Right ventricle myocardium superior (tissue), 1 donor: ENCODE data around the gene RASSF3. TPM values are rescaled to one million over a fixed set of nuclear protein-coding genes. Genes with fewer than 3 reads are reported as not detected.
"Not testable (repeated sequence)": the region's sequence is repeated elsewhere in the genome, so short reads cannot be mapped to it uniquely, and the experiment has no call there.

ENCODE experiments used
- ATAC-seq: fragments of 200-7000 bp; cut with Tn5 transposase; one replicate; pipeline ENCODE4 v1.9.1; 2020; ENCODE audit warnings: mild to moderate bottlenecking; ENCODE audit not compliant: poor library complexity
- DNase-seq: peaks from one replicate; pipeline ENCODE4 v3.0.0-alpha.2; 2020
- intact Hi-C: fragments of 100-400 bp; cut with DNase I; formaldehyde crosslinking; loops from one replicate; pipeline ENCODE4 v1.11.2; 2022
- total RNA-seq: library from RNA; stranded (reverse); fragmentation: NEBNext Ultra II Directional; extraction: Animal tissue kit (Norgen Biotek cat#: 25700); gene quantifications from one replicate; pipeline ENCODE4 v1.2.1, GENCODE V29; 2021
- donor health status: DM: no; HTN: yes; CAD: no; lungs with severe emphysema.

RASSF3 gene
- total RNA-seq, 1 donor from 2014 or later, result 117 TPM

DNA sequence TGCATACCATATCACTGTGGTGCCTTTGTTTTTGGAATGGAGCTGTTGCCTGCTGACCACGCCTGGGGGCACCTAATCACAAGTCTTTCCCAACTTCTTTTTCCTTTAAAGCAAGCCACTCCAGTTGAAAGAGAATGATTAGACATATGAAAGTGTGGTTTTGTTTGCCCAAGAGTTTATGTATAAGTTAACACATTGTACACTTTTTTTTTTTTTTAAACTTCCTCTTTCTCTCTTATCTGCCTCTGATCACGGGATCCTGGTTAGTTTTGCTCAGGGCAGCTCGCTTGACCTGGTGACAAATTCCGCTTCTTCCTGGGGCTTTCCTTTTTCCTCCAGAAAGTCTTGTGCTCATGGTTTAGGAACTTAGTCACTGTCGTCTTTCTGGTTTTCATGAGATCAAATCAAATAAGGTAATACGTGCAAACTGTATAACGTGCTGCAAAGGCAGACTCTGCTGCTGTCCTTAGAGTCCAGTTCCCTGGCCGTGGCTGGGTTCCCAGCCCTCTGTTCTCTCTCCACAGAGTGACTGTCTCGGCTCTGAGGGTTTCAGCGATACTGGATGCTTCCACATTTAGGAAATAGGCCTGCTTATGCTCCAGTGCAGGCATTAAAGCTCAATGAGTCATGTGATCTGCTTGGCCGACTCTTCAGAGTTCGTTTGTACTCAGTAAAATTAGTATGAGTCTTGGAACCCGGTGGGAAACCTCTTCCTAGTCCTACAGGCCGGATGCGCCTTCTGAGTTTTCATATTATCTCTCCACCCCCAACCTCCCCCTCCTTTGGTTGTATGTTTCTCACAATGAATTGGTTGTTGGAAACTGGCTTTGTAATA, 15.2 kb downstream of the RASSF3 start:
- ATAC-seq, result peak; percentile 95
- intact Hi-C loops, result no loop called here
- peak; percentile 67 for DNase-seq

DNA sequence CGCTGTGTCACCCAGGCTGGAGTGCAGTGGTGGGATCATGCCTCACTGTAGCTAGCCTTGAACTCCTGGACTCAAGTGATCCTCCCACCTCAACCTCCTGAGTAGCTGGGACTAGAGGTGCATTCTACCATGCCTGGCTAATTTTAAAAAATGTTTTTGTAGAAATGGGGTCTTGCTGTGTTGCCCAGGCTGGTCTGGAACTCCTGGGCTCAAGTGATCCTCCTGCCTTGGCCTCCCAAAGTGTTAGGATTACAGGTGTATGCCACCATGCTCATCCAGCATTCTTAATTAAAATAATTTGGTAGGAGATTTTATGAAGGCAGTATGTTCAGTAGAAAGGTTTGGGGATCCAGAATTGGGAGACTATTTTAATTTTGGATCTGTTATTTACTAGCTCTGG, 16.3 kb downstream of the RASSF3 start:
- ATAC-seq, intact Hi-C loops, DNase-seq: not testable (repeated sequence)

DNA sequence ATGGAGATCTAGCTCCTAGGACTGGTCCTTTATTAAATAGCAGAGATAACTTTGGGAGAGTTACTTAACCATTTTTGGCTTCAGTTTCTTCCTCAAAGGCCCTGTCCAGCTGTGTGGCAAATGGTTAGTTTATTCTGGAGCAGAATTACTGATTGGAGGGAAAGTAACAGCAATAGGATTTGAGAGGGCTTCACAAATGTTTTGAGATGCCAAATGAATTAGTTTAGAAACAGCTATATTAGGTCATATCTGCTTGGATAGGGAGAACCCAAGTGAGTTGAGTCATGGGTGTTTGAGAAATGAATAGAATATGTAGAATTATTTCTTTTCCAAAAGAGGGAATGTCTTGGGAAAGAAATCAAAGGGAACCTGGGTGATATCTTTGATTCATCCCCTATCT, 17.5 kb downstream of the RASSF3 start:
- intact Hi-C loops, result no loop called here
- ATAC-seq (peak; percentile 23), DNase-seq (no peak)

DNA sequence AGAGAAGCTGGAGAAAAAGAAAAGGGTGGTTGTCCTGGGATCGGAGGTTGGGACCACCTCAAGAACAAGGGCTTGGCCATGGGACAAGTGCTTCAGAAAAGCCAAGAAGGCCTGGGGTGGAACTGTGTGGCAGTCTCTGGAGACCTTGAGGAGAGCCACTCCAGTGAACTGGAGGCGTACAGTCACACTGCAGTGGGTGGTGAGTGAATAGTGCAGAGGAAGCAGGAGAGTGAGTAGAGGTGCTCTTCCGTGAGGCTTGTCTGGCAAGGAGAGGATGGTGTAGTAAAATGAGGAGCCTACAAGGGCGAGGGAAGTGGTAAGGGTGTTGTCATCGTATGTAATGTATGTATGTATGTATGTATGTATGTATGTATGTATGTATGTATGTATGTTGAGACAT, 20.9 kb downstream of the RASSF3 start:
- ATAC-seq (no peak), DNase-seq (no peak)
- intact Hi-C loops, result no loop called here

DNA sequence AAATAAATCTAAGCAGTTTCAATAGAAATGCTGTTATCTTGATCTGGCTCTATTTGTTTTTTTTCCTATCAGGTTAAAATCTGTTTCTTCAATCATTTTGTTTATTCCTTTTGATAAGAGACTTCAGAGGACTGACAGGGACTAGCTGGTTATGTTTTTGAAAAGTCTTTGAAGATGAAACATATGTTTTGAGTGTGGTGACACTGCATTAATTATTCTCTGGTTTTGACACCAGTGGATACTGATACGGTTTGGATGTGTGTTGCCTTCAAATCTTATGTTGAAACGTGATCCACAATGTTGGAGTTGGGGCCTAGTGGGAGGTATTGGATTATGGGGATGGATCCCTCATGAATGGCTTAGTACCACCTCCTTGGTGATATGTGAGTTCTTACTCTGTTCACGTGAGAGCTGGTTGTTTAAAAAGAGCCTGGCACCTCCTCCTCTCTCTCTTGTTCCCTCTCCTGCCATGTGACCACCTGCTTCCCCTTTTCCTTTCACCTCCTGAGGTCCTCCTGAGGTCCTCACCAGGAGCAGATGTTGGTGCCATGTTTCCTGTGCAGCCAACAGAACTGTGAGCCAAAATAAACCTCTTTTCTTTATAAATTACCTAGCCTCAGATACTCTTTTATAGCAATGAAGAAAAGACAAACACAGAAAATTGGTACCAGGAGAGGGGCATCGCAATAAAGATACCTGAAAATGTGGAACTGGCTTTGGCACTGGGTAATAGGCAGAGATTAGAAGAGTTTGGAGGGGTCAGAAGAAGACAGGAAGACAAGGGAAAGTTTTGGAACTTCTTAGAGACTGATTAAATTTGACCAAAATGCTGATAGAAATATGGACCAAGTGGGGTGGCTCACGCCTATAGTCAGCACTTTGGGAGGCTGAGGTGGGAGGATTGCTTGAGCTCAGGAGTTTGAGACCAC, 23.0 kb downstream of the RASSF3 start:
- ATAC-seq, result no peak
- DNase-seq, result no peak
- intact Hi-C loops, result no loop called here

DNA sequence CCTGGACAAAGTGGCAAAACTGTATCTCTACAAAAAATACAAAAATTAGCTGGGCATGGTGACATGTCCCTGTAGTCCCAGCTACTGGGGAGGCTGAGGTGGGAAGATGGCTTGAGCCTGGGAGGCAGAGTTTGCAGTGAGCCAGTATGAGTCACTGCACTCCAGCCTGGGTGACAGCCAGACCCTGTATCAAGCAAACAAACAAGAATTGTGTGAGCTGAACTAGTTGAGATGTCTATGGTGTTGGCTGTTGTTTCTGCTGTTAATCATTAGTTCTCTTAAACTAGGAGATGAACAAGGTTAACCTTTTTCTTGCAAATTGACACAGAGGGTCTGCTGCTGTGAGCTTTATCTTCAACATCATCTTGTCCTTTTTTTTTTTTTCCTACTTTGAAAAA, 23.6 kb downstream of the RASSF3 start:
- peak; percentile 72 for DNase-seq
- ATAC-seq, result peak; percentile 69
- intact Hi-C loops, result no loop called here

DNA sequence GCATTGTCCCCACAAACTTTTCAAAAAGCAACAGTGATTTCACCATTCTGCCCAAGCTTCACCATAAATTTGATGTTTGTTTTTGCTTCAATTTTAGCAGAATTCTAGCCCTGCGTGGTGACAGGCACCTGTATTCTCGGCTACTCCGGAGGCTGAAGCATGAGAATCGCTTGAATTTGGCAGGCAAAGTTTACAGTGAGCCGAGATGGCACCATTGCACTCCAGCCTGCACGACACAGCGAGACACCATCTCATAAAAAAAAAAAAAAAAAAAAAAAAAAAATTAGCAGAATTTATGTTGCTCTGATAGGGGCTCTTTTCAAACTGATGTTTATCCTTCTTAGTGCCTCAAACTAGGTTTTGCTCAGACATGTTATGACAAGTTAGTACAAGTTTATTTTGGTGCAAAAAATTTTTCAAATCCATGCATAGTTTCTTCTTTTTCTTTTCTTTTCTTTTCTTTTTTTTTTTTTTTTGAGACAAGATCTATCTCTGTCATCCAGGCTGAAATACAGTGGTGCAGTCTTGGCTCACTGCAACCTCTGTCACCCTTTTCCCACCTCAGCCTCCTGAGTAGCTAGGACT, 24.3 kb downstream of the RASSF3 start:
- DNase-seq (no peak), ATAC-seq (peak; percentile 64)
- intact Hi-C loops, result no loop called here

DNA sequence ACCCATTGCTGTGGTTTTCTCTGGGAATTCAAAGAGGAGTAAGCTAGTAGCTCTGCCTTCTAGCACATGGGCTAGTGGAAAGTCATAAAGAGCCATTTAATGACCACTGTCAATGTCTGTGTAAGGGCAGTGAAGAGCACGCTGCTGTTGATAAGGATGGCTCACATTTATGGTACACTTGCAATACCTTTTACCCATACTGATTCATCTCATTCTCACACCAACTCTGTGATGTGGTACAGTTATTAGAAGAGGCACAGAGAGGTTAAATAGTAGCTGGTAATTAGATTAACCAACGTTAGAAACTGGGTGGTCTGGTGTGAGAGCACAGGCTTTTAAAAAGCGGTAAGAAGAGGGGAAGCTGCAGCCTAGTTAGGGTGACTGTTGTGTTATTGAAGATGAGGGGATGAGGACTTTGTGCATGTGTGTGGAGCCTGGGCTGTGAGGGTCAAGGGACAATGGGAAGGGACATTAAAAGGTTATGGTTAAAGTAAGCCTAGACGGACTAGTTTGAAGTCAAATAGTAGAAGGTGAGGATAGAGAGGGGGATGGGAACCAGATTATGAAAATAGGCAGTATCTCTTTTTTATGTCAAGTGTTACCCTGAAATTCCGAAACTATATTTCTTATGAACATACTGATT, 25.2 kb downstream of the RASSF3 start:
- intact Hi-C loops, result no loop called here
- ATAC-seq (no peak), DNase-seq (no peak)

DNA sequence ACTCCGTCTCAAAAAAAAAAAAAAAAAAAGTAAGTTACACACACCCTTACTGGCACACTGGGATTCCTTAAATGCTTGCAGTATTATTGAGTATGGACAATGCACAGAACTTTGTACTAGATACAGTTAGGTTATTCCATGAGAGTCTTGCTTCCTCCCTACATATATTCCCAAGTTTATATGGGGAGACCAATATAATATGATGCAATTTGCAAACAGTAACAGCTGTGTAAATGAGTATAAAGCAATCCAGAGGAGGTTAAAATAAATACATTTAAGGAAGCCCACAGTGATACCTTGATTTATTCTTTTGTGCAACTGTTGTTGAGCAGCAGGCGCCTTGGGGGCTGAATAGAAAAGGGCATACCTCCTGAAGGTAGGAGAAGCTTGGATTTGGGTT, 26.6 kb downstream of the RASSF3 start:
- no peak for ATAC-seq

DNA sequence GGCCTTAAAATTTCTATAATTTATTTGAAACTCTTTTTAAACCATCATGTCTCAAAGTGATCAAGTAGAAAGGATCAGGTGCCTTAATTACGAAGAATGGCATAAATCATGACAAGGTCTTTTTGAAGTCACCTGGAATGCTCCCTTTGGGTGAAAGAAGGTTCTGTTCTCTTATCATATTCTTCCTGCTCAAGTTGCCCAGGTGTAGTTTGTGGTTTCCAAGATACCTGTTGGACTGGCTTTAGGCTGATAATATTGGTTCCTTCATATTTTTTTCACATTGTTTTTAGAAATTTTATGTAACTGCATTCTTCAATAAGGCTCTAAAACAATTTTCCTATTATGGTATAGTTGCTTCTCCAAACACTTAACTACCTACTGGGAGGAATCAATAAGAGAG, 29.2 kb downstream of the RASSF3 start:
- ATAC-seq (no peak), DNase-seq (no peak)
- intact Hi-C loops, result no loop called here

More for the DNA sequence above, 26.6 kb downstream of the RASSF3 start:
- DNase-seq, result no peak
- intact Hi-C loops, result no loop called here

DNA sequence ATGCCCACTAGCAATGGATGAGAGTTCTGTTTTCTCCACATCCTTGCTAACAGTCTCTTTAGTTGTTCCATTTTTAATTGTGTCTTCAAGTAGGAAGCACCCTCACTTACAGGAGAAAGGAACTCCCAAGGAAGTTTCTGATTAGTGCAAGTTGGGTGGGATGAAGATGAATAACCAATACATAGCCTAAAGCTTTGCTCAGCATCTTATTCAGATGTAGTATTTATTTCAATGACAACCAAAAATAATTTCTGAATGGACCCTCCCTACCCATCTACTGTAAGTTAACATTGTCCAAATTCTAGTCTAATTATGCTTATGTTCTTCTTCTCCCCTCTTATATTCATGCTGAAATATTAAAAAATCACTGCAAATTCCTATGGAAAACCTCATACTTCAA, 36.0 kb downstream of the RASSF3 start:
- DNase-seq, result no peak
- intact Hi-C loops, result no loop called here
- no peak for ATAC-seq

DNA sequence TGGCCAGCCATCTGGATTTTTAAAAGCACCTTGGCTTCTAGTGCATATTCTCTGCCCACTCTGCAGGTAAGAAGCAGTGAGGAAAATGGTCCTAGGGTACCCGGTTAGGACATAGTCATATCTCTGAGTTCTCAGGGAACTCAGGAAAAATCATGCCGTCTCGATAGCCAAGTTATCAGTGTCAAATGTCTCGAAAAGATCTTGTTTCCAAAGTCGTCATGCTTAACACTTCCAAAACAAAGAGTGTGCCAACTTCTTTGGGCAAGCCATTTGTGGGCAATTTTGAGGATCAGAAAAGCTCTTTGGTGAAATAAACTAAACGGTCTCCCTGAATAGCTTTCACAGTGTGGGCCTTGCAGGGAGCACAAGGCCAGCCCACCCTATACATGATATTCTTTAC, 39.2 kb downstream of the RASSF3 start:
- intact Hi-C loops, result no loop called here
- DNase-seq (no peak), ATAC-seq (no peak)

DNA sequence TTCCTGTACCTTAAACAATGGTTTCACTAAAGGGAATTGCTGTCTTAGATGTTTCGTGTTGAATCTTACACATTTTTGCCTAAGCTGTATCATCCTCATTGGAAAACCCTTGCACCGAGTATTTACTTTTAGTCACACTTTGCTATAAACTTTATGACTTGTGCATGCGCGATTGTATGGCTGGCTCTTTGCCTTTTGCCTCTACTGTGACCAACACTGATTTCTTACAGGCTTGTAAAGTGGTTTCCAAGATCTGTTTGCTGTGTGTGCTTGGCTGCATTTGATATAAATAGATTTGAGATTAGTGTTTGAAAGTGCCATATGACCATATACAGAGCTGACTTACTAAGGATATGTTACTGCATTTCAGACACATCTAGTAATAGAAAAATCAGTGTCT, 40.5 kb downstream of the RASSF3 start:
- ATAC-seq (peak; percentile 70), DNase-seq (no peak)
- intact Hi-C loops, result no loop called here

DNA sequence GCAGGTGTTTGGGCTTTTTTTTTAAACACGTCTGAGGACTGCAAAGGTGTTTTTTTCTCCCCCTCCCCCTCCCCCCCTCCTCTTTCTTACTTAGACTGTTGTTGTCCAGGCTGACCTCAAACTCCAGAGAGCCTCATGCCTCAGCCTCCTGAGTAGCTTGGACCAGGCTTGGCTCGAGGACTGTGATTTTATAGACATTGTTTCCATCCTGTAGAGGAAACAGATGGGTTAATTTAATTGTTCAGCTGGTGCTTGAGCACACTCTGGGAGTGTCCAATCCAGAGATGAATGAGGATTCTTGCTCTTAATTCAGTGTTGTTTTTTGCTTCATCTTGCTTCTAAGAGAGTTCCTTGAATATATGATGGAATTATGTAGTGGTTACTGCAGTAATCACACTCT, 42.1 kb downstream of the RASSF3 start:
- no peak for DNase-seq
- no peak for ATAC-seq
- intact Hi-C loops, result no loop called here

DNA sequence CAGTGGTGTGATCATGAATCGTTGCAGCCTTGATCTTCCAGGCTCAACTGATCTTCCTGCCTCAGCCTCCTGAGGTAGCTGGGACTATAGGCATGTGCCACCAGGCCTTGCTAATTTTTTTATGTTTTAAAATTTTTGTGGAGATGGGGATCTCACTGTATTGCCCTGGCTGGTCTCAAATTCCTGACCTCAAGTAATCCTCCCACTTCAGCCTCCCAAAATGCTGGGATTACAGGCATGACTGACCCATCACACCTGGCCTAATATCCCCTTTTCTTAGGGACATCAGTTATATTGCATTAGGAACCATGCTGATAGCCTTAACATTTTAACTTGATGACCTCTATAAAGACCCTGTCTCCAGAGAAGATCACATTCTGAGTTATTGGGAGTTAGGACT, 42.8 kb downstream of the RASSF3 start:
- DNase-seq (no peak), ATAC-seq (no peak)
- intact Hi-C loops, result no loop called here

DNA sequence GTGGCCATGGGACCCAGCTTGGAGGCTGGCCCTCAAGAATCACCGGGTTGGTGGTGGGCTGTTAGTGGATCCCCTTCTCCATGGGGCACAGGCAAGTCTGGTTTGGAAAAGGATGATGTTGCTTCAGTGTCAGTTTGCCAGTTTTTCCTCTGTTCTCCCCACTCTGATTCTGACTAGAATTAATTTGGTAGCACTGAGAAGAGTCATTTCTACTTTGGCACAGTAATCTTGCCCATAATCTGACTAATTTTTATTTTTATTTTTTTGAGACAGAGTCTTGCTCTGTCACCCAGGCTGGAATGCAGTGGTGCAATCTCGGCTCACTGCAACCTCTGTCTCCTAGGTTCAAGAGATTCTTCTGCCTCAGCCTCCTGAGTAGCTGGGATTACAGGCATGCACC, 43.6 kb downstream of the RASSF3 start:
- DNase-seq, ATAC-seq, intact Hi-C loops: not testable (repeated sequence)

DNA sequence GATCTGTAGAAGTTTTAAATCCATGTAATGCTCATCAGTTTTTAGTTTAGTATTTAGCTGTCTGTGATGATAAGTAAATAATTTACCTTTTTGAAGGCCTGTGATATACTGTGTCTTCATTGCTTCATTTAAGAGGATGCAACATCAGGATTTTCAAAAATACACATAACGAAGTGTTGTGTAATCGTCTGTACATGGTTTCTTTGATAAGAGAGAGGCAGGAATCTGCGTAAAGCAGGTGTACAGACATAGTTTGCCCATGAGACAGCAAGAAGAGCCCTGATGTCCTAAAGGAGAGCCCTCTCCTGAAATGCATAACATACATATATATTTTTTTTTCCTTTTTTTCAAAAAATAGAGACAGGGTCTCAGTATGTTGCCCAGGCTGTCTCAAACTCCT, 44.8 kb downstream of the RASSF3 start:
- ATAC-seq, result no peak
- DNase-seq, result no peak
- intact Hi-C loops, result no loop called here

DNA sequence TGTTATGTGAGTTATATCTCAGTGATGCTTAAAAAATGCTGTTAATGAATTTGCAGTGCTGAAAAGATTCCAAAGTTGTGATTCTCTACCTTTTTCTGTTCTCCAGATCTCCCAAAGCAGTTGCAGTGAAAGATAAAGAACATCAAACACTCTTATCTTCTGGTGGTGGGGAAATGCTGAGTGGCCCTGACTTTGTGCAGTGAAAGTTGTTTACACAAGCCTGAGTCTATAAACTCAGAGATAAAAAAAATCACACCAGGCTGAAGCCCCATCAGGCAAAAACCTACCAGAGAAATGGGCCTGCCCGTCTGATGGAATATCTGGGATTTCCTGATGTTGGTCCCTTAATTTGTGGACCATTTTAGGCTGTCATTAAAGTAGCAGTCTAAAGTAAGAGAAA, 46.1 kb downstream of the RASSF3 start:
- DNase-seq (no peak), ATAC-seq (no peak)
- intact Hi-C loops, result no loop called here

DNA sequence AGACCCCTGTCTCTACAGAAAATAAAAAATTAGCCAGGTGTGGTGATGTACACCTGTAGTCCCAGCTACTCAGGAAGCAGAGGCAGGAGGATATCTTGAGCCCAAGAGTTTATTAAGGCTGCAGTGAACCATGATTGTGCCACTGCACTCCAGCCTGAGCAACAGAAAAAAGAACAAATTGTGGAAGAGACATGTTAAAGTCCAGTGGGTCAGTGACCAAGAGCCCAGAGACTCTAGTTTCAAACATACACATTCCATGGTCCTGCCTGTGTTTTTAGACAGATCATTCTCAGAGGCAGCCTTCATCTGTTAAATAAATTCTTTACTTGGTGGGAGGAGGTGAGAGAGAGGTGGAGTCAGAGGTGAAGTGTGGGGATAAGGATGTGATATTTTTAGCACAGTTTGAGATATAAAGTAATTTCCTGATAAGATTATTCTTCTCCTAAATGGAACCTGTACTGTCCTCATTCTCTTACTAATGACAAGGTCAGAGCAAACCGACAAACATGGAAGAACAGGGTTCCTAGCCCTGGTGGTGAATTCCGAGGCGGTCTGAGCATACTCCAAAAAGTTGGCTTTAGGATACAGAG, 48.7 kb downstream of the RASSF3 start:
- ATAC-seq (peak; percentile 45), DNase-seq (no peak)
- intact Hi-C loops, result no loop called here
